Activated naive CD4-positive, alpha-beta T cell treated with anti-CD3 and anti-CD28 coated beads, Interleukin-2, amount 50 U/mL, for 72 hours (primary cell): ENCODE measurements around the gene EPS15. TPM values are rescaled to one million over a fixed set of nuclear protein-coding genes. Genes with fewer than 3 reads are reported as not detected.
"Not testable (repeated sequence)": the region's sequence is repeated elsewhere in the genome, so short reads cannot be mapped to it uniquely, and the experiment has no call there.

Experiments
- ATAC-seq, 2 donors: fragments of 150-1000 bp; cut with Tn5 transposase; 2 replicates each; pipeline ENCODE4 v1.10.0; 2021; ENCODE audit warnings: mild to moderate bottlenecking in 2 of 2, moderate library complexity in 2 of 2
- DNase-seq, 2 donors: peaks; one replicate each; pipeline ENCODE4 v3.0.0; 2021 to 2022; ENCODE audit warnings: low spot score in 2 of 2
- H3K27ac Mint-ChIP-seq, 2 donors: one replicate each; pipeline ENCODE4 v1.8.0; 2022; ENCODE audit warnings: mild to moderate bottlenecking in 2 of 2, mixed read lengths in 2 of 2
- H3K36me3 Mint-ChIP-seq, 2 donors: one replicate each; pipeline ENCODE4 v1.8.0; 2022; ENCODE audit warnings: mixed read lengths in 2 of 2
- H3K9me3 Mint-ChIP-seq, 2 donors: one replicate each; pipeline ENCODE4 v1.8.0; 2022; ENCODE audit warnings: mixed read lengths in 2 of 2
- total RNA-seq, 2 donors: library from RNA; stranded (reverse); gene quantifications; one replicate each; pipeline ENCODE4 v1.2.3, GENCODE V29; 2022

EPS15 gene
- total RNA-seq, 2 donors from 2014 or later = 56.4 to 59.9 TPM

DNA sequence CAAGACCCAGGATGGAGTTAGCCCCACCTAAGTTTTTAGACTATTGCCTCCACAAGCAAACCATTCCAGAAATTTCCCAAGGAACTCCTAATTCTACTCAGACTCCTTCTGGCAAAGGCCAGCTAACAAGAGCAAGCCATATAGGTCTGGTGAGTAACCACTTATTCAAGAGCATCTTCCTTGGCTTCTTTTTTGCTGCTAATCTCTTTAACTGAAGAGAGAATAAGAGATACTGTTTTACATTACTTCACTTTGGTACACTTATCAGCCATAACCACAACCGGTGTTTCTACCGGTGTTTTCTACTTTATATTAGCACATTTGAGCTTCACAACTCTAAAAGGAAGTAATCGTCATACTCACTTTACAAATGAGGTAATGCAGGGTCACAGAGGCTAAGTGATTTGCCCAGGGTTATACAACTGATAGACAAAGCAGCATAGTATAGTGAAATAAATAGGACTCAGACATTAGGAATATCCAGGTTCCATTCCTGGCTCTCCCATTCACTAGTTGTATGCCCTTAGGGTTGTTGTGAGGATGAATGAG is 1.7 kb upstream of the EPS15 start:
- DNase-seq (no peak), ATAC-seq (no peak)
- Mint-ChIP-seq H3K27ac (peak overlapping the region in 1 of 2 donors; percentile 23), H3K36me3 (peaks cover 14 to 21% of the 10 kb centered on the region in 2 donors), H3K9me3 (peaks cover 0 to 9% of the 10 kb centered on the region in 2 donors)

DNA sequence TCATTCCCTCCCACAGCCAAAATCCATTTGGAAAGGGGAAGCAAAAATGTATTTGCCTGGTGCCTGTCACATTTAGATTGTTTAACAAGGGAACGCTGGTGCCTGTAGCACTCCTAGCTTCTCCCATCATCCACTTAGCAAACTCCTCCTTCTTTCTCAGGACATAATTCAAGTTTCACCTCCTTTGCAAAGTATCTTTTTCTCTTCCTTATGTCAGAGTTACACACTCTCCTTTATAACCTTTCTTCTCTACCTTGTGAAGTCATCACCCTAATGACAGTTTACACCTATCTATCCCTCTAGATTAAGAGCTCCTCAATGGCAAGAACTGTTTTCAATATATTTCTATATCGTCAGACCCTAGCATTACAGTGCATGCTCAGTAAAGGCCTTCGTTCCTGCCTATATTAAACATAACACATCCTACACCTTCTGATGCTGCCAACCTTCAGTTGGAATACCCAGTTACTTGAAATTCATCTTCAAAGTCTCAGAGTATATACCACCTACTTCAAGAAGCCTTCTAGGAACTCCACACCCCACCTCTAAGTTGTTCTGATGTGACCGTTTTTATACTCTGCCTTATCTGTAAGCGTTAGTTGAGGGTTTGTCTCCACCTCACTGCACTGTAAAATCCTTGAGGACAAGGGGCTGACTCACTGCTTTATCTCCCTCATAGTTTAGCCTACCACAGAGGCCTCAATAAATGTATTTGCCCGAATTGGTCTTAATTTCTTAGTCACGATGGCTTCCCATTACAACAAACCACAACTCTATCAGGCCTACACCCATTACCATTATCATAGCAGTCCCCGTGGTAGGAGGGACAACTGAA is 1.0 kb upstream of the EPS15 start:
- peak overlapping the region in 1 of 2 donors; percentile 32 for H3K27ac Mint-ChIP-seq
- no peak for ATAC-seq
- no peak for DNase-seq
- H3K36me3 Mint-ChIP-seq = peaks cover 14 to 21% of the 10 kb centered on the region in 2 donors
- peaks cover 0 to 9% of the 10 kb centered on the region in 2 donors for H3K9me3 Mint-ChIP-seq

- Mint-ChIP-seq H3K27ac (peak overlapping the region; percentile 94 to 98), H3K9me3 (peaks cover 0 to 9% of the 10 kb centered on the region in 2 donors), H3K36me3 (peaks cover 14 to 21% of the 10 kb centered on the region in 2 donors)
- ATAC-seq (peak; percentile 72 to 73), DNase-seq (peak; percentile 51 to 63)
Measured at GRCh38 chr1:51518586-51519047, 449 bp downstream of the EPS15 start.

GRCh38 chr1:51518033-51518585 is 957 bp downstream of the EPS15 start:
- peak; percentile 48 to 61 for DNase-seq
- H3K36me3 Mint-ChIP-seq = peaks cover 14 to 21% of the 10 kb centered on the region in 2 donors
- peak; percentile 62 to 66 for ATAC-seq
- peaks cover 0 to 9% of the 10 kb centered on the region in 2 donors for H3K9me3 Mint-ChIP-seq
- peak overlapping the region; percentile 94 to 98 for H3K27ac Mint-ChIP-seq

DNA sequence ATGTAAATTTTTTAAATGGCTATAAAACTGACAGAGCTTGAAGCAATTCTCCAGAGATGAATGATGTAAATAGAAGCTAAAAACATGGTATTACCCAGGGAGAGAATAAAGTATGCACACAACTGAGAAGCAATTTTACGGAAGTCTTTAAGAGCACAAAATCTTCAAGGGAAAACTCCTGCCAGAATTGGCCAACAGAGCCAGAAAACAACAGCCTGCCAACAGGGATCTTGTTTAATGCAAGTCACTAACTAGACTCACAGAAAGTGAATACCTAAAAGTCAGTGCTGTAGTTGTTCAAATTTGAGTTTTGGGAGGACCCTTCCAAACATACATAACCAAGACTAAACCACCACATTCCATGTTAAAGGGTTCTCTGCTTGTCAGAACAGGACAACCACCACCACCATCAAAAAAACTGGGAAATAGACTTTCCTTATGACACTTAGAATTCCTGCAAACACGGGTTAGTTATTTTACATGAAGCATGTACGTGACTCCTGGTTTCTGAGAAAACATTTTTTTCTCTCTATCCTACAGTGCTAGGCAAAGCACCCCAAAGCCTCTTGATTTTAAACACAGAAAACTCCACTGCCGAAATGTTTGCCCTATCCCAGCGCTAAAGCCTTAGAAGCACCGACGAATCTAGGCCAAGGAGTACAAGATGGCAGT is 1.6 kb downstream of the EPS15 start:
- no peak for ATAC-seq
- peaks cover 14 to 21% of the 10 kb centered on the region in 2 donors for H3K36me3 Mint-ChIP-seq
- peak overlapping the region; percentile 94 to 98 for H3K27ac Mint-ChIP-seq
- H3K9me3 Mint-ChIP-seq = peaks cover 0 to 9% of the 10 kb centered on the region in 2 donors
- no peak for DNase-seq

GRCh38 chr1:51516649-51517158 is 2.4 kb downstream of the EPS15 start:
- DNase-seq = no peak
- Mint-ChIP-seq H3K27ac (peak overlapping the region; percentile 15 to 94), H3K9me3 (peaks cover 0 to 9% of the 10 kb centered on the region in 2 donors), H3K36me3 (peaks cover 14 to 21% of the 10 kb centered on the region in 2 donors)
- ATAC-seq = no peak

GRCh38 chr1:51515982-51516648 is 3.0 kb downstream of the EPS15 start:
- H3K9me3 Mint-ChIP-seq = peaks cover 0 to 9% of the 10 kb centered on the region in 2 donors
- no peak for DNase-seq
- H3K27ac Mint-ChIP-seq = peak overlapping the region in 1 of 2 donors; percentile 15
- peaks cover 14 to 21% of the 10 kb centered on the region in 2 donors for H3K36me3 Mint-ChIP-seq
- no peak for ATAC-seq

- peaks cover 0 to 7% of the 10 kb centered on the region in 2 donors for H3K9me3 Mint-ChIP-seq
- peaks cover 14 to 19% of the 10 kb centered on the region in 2 donors for H3K36me3 Mint-ChIP-seq
- H3K27ac Mint-ChIP-seq = no peak overlapping the region
- DNase-seq (no peak), ATAC-seq (no peak)
Measured at GRCh38 chr1:51515312-51515960, 3.6 kb downstream of the EPS15 start.

- ATAC-seq (no peak), DNase-seq (no peak)
- Mint-ChIP-seq H3K27ac (no peak overlapping the region), H3K9me3 (peaks cover 0 to under 1% of the 10 kb centered on the region in 2 donors), H3K36me3 (peaks cover 10 to 12% of the 10 kb centered on the region in 2 donors)
Measured at GRCh38 chr1:51514733-51515132, 4.3 kb downstream of the EPS15 start.

DNA sequence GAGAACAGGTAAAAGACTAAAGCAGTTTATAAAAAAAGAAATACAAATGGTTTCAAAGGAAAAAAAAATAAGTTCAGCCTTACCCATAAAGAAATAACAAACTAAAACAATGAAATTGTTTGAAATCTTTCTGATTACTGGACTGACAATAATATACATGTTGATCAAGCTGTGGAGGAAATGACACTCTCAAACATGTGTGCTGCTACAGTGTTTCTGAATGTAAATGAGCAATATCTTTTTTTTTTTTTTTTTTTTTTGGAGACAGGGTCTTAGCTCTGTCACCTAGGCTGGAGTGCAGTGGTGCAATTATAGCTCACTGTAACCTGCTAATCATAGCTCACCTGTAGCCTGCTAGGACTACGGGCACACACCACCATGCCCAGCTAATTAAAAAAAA is 6.5 kb downstream of the EPS15 start:
- peak in 1 of 2 donors; percentile 38 for ATAC-seq

GRCh38 chr1:51512120-51512519 is 6.9 kb downstream of the EPS15 start:
- ATAC-seq (no peak), DNase-seq (no peak)
- Mint-ChIP-seq H3K9me3 (no peaks in the 10 kb centered on the region), H3K27ac (no peak overlapping the region), H3K36me3 (no peaks in the 10 kb centered on the region)

More for the DNA sequence above, 6.5 kb downstream of the EPS15 start:
- peak overlapping the region in 1 of 2 donors; percentile 38 for H3K27ac Mint-ChIP-seq
- H3K36me3 Mint-ChIP-seq = peaks cover 0 to 1% of the 10 kb centered on the region in 2 donors
- no peaks in the 10 kb centered on the region for H3K9me3 Mint-ChIP-seq
- no peak for DNase-seq

- no peaks in the 10 kb centered on the region for H3K36me3 Mint-ChIP-seq
- ATAC-seq (no peak), DNase-seq (no peak)
- H3K27ac Mint-ChIP-seq = no peak overlapping the region
- H3K9me3 Mint-ChIP-seq = no peaks in the 10 kb centered on the region
Measured at GRCh38 chr1:51509773-51510172, 9.3 kb downstream of the EPS15 start.

- DNase-seq = no peak
- no peaks in the 10 kb centered on the region for H3K9me3 Mint-ChIP-seq
- ATAC-seq = peak in 1 of 2 donors; percentile 46
- peaks cover 0 to 13% of the 10 kb centered on the region in 2 donors for H3K36me3 Mint-ChIP-seq
- H3K27ac Mint-ChIP-seq = peak overlapping the region in 1 of 2 donors; percentile 33
Measured at GRCh38 chr1:51506537-51506936, 12.5 kb downstream of the EPS15 start.

DNA sequence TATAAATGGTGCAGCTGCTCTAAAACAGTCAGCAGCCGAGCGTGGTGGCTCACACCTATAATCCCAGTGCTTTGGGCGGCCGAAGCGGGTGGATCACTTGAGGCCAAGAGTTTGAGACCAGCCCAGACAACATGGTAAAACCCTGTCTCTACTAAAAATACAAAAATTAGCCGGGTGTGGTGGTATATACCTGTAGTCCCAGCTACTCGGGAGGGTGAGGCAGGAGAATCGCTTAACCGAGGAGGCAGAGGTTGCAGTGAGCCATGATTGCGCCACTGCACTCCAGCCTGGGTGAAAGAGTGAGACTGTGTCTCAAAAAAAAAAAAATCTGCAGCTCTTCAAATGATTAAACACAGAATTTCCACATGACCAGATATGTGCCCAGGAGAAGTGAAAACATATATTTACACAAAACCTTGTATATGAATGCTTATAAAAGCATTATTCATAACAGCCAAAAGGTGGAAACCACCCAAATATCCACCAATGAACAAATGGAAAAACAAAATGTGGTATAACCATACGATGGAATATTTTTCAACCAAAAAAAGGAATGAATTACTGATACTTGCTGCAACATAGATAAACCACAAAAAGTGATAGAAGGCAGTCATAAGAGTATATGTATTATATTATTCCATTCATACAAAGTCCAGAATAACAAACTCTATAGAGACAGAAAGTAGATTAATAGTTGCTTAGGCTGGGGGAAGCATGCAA is 14.1 kb downstream of the EPS15 start:
- ATAC-seq (peak; percentile 45 to 83), DNase-seq (no peak)
- peaks cover 0 to under 1% of the 10 kb centered on the region in 2 donors for H3K9me3 Mint-ChIP-seq
- H3K36me3 Mint-ChIP-seq = peaks cover 4 to 25% of the 10 kb centered on the region in 2 donors
- H3K27ac Mint-ChIP-seq = peak overlapping the region in 1 of 2 donors; percentile 40

- peak; percentile 59 to 60 for ATAC-seq
Measured at GRCh38 chr1:51501218-51501630, 17.8 kb downstream of the EPS15 start.

More at GRCh38 chr1:51501218-51501630, 17.8 kb downstream of the EPS15 start:
- not testable (repeated sequence) for DNase-seq, H3K9me3 Mint-ChIP-seq
- Mint-ChIP-seq H3K36me3 (peaks cover 7 to 46% of the 10 kb centered on the region in 2 donors), H3K27ac (peak overlapping the region; percentile 30 to 68)
